Nephron (organoid): ENCODE data around the gene PPP1R3G.

Experiments used
- H3K27ac Mint-ChIP-seq, 3 experiments: 2 replicates each; pipeline ENCODE4 v1.8.0; 2020; ENCODE audit warnings: mixed read lengths in 3 of 3, mild to moderate bottlenecking in 2 of 3, moderate library complexity in 1 of 3
- H3K27me3 Mint-ChIP-seq: 2 replicates; pipeline ENCODE4 v1.8.0; 2021; ENCODE audit warnings: low read depth, mild to moderate bottlenecking, moderate library complexity, mixed read lengths
- H3K36me3 Mint-ChIP-seq: 2 replicates; pipeline ENCODE4 v1.8.0; 2020; ENCODE audit warnings: low read depth, mixed read lengths
- H3K4me1 Mint-ChIP-seq: 2 replicates; pipeline ENCODE4 v1.8.0; 2020; ENCODE audit warnings: mixed read lengths
- H3K4me3 Mint-ChIP-seq, 3 experiments: 2 replicates each; pipeline ENCODE4 v1.8.0; 2020; ENCODE audit warnings: mild to moderate bottlenecking in 3 of 3, mixed read lengths in 3 of 3, moderate library complexity in 2 of 3
- H3K9me3 Mint-ChIP-seq: 2 replicates; pipeline ENCODE4 v1.8.0; 2020; ENCODE audit warnings: mixed read lengths
- TF ChIP-seq, protein P1 (sequence below), 3 experiments: fragments of 200-600 bp; sonication (generic); IDR thresholded peaks; one replicate each; pipeline ENCODE4 v1.5.0; 2021; ENCODE audit warnings: antibody characterized with exemption in 3 of 3; ENCODE audit not compliant: unreplicated experiment in 3 of 3

Gene PPP1R3G

DNA sequence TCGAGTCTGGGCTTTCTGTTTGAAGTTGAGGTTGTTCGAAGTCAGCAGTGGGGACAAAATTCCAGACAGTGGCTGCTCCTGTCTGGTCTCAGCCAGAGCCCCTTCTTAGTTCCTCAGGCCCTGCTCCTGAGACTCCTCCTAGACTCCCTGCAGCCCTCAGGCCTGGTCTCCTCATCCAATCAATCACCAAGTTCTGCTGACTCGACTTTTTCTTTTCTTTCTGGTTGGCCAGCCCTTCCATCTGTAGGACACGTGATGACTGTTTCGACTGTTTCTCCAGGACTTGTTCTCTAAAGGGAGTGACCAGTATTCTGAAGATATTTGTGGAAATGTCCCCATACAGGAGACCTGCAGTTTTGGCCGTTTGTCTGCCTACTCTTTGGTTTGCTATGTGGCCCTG lies 19.5 kb downstream of the PPP1R3G start:
- no peak overlapping the region for H3K27ac Mint-ChIP-seq
- no peaks in the 10 kb centered on the region for H3K9me3 Mint-ChIP-seq
- no peak overlapping the region for H3K4me3 Mint-ChIP-seq
- peaks cover 4% of the 10 kb centered on the region for H3K4me1 Mint-ChIP-seq
- peaks cover 3% of the 10 kb centered on the region for H3K27me3 Mint-ChIP-seq
- peaks cover 5% of the 10 kb centered on the region for H3K36me3 Mint-ChIP-seq
- TF ChIP-seq, protein P1, sequence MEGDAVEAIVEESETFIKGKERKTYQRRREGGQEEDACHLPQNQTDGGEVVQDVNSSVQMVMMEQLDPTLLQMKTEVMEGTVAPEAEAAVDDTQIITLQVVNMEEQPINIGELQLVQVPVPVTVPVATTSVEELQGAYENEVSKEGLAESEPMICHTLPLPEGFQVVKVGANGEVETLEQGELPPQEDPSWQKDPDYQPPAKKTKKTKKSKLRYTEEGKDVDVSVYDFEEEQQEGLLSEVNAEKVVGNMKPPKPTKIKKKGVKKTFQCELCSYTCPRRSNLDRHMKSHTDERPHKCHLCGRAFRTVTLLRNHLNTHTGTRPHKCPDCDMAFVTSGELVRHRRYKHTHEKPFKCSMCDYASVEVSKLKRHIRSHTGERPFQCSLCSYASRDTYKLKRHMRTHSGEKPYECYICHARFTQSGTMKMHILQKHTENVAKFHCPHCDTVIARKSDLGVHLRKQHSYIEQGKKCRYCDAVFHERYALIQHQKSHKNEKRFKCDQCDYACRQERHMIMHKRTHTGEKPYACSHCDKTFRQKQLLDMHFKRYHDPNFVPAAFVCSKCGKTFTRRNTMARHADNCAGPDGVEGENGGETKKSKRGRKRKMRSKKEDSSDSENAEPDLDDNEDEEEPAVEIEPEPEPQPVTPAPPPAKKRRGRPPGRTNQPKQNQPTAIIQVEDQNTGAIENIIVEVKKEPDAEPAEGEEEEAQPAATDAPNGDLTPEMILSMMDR (IDR thresholded peaks at IDR 0.05; ENCODE audit: unreplicated experiment in 3 of 3) = no peak

DNA sequence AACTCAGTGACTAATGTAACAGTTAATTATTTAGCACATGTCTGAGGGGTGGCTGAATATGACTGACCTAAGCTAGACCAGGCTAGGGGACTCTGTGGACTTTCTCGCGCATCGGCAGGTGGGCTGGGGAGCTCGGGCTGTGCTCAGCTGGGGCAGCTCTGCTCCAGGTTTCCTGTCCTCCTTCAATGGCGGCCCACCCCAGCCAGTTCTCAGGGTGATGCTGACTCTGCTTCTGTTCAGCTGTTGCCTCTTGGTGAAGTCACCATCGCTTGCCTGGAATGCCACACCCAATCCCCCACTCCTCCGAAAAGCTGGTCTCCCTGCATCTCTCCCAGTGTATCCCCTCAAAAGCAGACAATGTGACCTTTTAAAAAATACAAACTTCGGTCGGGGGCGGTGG lies 20.0 kb downstream of the PPP1R3G start:
- Mint-ChIP-seq H3K4me3 (no peak overlapping the region), H3K27ac (no peak overlapping the region), H3K4me1 (peaks cover 4% of the 10 kb centered on the region), H3K36me3 (peaks cover 7% of the 10 kb centered on the region), H3K27me3 (peaks cover 3% of the 10 kb centered on the region), H3K9me3 (no peaks in the 10 kb centered on the region)
- TF ChIP-seq, protein P1 (IDR thresholded peaks at IDR 0.05; ENCODE audit: unreplicated experiment in 3 of 3) = no peak

DNA sequence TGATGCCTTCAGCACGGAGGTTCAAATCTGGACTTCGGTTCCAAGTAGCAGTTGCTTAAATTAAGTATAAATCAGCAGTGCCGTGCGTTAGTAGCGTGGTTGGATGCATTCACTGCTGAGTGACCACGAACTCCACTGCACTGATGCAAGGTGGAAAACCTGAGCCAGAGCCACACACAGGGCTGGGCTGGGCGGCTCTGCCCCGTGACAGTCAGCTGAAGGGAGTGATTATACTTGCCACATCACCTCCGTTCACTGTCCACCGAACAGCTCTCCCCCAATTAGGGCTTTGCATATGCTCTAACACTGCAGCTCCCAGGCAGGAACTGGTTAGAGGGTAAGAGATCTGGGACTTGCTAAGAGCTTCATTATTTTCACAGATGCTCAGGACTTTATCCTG lies 22.2 kb downstream of the PPP1R3G start:
- TF ChIP-seq, protein P1 (IDR thresholded peaks at IDR 0.05; ENCODE audit: unreplicated experiment in 3 of 3) = no peak
- Mint-ChIP-seq H3K27me3 (peaks cover 3% of the 10 kb centered on the region), H3K4me1 (peaks cover 6% of the 10 kb centered on the region), H3K36me3 (peaks cover 18% of the 10 kb centered on the region), H3K9me3 (no peaks in the 10 kb centered on the region), H3K27ac (no peak overlapping the region), H3K4me3 (no peak overlapping the region)

DNA sequence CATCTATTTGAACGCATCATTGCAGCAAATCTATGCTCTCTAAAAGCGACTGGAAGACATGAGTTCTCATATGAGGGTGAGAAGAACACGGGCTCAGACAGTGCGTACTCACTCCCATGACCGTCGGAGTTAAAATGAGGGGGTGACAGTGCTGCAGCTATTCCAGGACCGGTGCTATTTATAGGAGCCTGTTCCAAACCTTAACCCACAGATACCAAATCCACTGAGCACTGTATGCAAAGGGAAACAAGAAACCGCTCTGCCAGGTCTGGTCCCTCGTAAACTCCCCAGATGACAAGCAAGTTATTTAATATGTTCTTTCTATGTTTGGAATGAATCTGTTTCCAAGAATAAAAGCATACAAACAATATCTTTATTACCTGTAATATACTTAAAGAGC lies 22.9 kb downstream of the PPP1R3G start:
- peaks cover 18% of the 10 kb centered on the region for H3K36me3 Mint-ChIP-seq
- TF ChIP-seq, protein P1 (IDR thresholded peaks at IDR 0.05; ENCODE audit: unreplicated experiment in 3 of 3) = no peak
- H3K9me3 Mint-ChIP-seq = no peaks in the 10 kb centered on the region
- peaks cover 3% of the 10 kb centered on the region for H3K27me3 Mint-ChIP-seq
- no peak overlapping the region for H3K4me3 Mint-ChIP-seq
- H3K27ac Mint-ChIP-seq = no peak overlapping the region
- peaks cover 8% of the 10 kb centered on the region for H3K4me1 Mint-ChIP-seq

DNA sequence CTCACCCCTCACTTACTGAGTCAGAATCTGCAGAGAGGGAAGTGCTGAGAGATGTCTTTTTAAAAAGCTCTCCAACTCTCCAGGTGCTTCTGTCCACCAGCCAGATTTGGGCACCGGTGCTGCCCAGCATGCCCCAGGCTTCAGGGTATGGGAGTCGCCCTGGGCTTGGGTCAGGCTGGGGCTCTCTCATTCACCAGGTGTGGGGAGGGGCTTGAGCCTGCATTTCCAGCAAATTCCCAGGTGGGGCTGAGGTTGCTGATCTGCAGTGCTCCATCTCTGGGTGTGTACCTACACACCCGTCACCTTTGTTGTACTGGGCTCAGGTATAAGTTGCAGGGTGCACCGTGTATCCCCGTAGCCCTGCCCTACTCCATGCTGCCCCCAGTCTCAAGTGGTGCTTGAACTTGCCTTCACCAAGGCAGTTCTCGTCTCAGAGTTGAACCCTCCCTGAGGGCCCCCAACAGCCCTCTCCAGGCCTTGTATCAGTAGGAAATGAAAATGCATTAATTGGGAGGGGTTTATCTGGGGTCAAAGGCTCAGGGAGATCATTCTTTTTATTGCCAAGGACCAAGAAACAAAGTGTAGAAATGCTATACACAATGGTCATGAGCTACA lies 23.5 kb downstream of the PPP1R3G start:
- H3K4me3 Mint-ChIP-seq = no peak overlapping the region
- H3K27ac Mint-ChIP-seq = no peak overlapping the region

DNA sequence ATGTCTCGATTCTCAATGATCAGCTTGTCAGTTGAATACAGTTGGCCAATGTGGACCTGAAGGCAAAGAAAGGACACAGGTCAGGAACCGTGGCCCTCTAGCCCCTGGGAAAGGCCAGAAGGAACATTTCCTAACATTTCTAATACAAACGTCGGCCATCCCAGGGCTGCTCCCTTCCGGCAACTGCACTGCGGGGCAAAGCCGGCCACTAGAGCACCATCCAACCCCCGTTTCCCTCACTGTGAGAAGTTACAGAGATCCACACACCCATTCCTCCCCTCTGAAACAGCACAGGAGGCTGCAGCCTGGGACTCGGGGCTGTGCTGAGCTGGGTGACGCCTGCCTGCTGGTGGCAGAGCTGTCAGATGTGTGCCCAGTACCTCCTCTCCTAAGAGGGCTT lies 24.3 kb downstream of the PPP1R3G start:
- Mint-ChIP-seq H3K9me3 (no peaks in the 10 kb centered on the region), H3K27me3 (peaks cover 3% of the 10 kb centered on the region), H3K36me3 (peaks cover 18% of the 10 kb centered on the region), H3K4me1 (peaks cover 8% of the 10 kb centered on the region), H3K27ac (no peak overlapping the region), H3K4me3 (no peak overlapping the region)
- TF ChIP-seq, protein P1 (IDR thresholded peaks at IDR 0.05; ENCODE audit: unreplicated experiment in 3 of 3) = no peak

More for the DNA sequence above, 23.5 kb downstream of the PPP1R3G start:
- peaks cover 3% of the 10 kb centered on the region for H3K27me3 Mint-ChIP-seq
- peaks cover 8% of the 10 kb centered on the region for H3K4me1 Mint-ChIP-seq
- peaks cover 18% of the 10 kb centered on the region for H3K36me3 Mint-ChIP-seq
- TF ChIP-seq, protein P1 (IDR thresholded peaks at IDR 0.05; ENCODE audit: unreplicated experiment in 3 of 3) = no peak
- no peaks in the 10 kb centered on the region for H3K9me3 Mint-ChIP-seq
